HCEC 1CT (cell line): ENCODE results near the gene PKIG.

Source experiments
- DNase-seq: peaks from one replicate; pipeline ENCODE4 v3.0.0-alpha.2; 2017

PKIG gene

DNA sequence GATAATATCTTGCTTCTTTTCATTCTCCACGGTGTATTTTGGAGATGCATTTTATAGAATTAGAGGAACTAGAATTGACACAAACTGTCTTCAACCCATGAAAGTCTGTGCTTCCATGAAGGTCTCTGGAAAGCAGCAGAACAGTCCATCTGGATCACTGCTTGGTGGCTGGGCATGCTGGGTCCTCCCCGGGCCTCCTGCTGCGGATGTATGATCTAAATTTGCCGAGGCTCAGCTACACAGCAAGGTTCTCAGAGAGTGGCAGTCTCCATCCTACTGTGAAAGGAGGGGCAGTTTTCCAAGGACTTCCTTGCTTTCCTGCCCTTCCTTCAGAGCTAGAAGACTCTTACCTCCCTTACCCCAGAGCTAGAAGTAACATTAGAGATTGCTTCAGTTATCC lies 15.1 kb downstream of the PKIG start:
- no peak for DNase-seq

- DNase-seq = no peak
These were observed 15.6 kb downstream of the PKIG start for GRCh38 chr20:44597930-44598329.

DNA sequence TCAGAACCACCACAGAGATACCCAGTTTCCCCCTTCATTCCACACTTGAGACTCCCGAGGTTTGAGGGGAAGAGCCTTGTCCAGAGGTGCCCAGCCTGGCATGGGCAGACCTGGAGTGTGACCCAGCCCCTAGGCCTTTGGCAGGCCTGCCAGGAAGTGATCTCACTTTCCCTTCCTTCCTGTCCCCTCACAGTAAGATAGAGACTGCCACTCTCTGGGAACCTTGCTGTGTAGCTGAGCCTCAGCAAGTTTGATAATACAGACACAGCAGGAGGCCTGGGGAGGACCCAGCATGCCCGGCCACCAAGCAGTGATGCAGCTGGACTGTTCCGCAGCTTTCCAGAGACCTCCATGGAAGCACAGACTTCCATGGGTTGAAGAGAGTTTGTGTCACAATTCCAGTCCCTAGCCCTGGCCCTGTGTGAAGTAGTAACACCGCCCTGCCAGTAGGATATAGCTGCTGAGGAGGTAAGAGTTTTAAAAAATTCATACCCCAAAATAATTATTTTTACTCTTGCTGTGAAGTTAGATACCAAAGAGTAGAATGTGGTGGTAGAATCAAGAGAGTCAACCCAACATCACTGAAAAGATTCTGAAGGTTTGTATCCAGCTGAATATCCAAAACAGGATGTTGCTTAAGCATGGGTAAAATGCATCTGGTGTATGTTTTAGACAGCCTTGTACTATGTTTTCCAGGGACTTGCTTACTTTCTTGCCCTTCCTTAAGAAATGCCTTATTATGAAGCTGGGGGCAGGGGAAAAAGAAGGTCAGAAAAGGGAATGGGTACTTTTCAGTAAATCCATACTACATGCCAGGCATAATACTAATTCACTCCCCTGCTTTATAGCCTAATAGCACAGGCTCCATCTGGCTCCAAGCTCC lies 16.3 kb downstream of the PKIG start:
- no peak for DNase-seq

GRCh38 chr20:44599715-44600114 lies 17.3 kb downstream of the PKIG start:
- DNase-seq = no peak

GRCh38 chr20:44600301-44600700 lies 17.9 kb downstream of the PKIG start:
- DNase-seq = no peak

DNA sequence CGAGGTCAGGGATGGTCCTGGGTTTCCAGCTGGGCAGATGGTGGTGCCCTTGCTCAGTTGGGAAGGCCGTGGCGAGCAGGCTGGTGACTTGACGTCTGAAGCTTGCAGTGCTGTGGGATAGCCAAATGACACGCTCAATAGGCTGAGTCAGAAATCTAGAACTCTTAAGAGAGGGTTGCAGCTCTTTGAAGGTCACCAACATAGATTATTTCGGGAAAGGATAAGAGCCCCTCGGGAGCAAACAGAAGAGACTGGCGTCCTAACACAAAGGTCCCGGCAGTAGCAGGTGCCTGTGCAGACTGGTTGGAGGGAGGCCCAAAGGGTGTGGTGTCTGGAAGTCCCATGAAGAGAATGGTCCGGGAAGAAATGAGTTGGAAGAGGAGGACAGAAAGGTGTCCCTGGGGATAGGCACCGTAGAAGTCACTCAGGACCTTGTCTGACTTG lies 18.4 kb downstream of the PKIG start:
- no peak for DNase-seq

DNA sequence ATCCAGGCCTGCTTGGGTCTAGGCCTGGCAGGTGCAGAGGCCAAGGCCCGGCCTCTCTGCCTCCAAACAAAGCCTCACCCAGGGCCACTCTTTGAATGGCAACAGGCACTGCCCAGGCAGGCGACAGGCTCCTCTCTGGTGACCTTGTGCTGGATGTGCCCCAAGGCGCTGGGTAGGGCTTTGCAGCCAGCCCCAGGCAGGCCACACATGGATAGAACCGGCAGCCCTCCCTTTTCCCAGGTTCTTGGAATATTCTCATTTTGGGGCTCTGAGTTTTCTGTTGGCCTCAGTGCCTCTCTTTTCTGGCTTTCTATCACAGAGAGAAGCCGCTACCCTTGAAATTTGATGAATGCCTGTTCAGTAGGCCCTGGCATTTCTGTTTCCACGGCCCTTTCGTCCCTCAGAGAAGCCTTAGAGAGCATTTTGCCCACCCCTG lies 18.9 kb downstream of the PKIG start:
- DNase-seq = no peak

- DNase-seq = peak; percentile 41
These were observed 19.4 kb downstream of the PKIG start for GRCh38 chr20:44601801-44602204.

DNA sequence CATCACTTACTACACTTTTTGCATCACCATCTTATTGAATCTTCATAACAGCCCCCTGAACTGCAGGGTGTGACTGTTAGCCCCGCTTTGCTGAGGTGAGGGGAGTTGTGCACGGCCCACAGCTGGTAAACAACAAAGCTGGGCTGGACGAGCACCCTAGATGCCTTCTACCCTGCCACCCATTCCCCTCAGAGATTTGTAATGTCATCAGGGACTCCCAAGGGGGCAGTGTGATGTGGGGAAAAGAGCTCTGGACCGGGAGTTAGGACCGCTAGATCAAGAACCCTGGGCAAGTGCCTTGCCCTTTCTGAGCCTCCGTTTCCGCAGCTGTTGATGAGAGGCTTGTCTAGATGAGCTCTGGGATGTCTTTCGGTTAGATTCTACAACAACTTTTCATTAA lies 20.9 kb downstream of the PKIG start:
- no peak for DNase-seq

- DNase-seq = no peak
These were observed 24.5 kb downstream of the PKIG start for GRCh38 chr20:44606725-44607441.

DNA sequence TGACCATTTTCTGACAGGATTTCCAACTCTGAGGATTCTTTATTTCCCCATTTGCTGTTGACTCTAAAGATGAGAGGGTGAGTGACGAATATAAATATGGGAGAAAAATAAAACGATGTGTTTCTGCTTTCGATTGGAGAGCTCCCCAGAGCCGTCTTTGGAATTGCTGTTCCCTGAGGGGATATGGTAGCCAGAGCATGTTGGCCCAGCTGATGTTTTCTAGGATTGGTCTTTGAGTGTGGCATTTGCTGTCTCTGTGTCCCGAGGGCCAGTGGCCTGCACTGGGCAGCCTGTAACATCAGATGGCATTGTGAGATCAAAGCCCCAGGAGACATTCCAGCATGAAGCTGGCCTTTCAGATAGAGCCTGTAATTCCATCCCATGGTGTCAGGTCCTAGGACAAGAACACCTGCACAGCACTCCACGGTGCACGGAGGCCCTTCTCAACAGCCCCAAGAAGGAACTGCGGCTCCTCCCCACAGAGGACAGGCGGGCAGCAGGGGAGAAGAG lies 26.7 kb downstream of the PKIG start:
- no peak for DNase-seq

DNA sequence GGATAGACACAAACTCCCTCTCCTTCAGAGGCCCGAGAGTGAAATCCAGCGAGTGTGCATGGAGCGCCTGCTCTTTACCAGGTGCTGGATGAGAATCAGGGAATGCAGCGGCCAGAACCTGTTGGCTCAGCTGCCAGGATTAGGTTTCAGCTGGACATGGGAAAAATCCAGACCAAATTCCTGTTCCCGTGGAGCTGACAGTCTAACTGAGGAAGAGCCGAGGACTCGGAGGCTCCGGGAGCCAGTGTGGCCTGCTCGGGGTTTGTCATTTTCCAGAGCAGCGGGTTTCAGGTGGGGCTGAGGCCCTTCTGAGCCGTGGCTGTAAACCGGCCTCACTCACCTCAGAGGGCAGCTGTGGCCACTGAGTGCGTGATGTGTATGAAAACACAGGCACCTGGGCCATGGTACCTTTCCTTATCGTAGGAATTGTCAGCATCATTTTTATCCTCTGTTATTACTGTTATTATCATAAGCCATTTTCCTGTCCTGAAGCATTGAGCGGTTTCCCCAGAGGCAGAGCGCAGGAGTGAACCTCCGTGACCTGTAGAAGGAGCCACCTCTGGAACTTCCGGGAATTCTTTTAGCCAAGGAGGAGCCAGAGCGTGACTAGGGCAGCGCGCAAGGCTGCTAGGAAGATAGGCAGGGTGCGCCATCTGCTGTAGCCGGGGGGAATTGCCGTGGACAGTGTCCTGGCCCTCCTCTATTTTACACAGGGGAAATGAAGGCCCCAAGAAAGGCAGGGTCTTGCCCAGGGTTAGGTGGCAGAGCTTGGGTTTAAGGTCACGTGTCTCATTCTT lies 27.3 kb downstream of the PKIG start:
- DNase-seq = peak; percentile 88

DNA sequence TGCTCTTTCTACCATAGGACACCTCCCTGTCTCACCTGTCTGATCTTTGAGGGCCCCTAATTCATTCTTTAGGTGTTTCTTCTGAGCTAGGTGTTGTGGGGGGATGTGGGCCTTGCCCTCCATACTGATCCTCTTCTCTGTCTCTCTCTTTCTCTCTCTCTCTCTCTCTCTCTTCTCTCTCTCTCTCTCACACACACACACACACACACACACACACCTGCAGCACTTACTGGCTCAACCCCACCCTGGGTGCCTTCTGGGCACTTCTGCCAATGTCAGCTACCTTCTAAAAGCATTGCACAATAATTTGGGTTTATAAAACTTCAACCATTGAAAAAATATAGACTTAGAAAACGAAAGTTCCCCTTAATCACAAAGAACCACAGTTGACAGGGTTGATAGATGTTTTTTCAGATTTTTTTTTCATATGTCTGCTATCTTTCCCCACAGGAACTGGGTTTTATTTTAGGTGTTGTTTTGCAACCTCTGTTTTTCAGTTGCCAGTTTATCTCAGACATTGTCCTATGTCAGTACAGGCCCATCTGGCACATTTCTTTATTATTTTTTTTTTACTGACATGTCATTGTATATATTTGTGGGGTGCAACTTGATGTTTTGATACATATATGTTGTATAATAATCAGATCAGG lies 28.1 kb downstream of the PKIG start:
- DNase-seq = no peak

DNA sequence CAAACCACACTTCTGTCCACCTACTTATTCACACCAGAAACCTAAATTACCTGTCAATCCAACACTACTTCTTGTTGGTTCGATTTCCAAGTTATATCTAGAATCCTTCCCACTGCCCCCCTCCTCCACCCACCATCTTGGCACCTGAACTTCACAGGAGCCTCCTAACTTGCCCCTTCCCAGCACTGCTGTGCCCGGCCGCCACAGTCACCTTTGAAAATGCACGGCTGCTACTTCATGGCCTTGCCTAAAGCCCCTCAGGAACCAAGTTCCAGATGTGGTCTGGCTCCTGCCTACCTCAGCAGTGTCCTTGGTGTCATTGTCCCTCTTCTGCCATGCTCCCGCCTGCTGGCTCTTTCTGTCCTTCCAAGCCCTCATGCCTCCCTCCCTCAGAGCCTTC lies 31.2 kb downstream of the PKIG start:
- DNase-seq = no peak

GRCh38 chr20:44614525-44614924 lies 32.1 kb downstream of the PKIG start:
- DNase-seq = no peak

- DNase-seq = no peak
These were observed 32.9 kb downstream of the PKIG start for GRCh38 chr20:44615169-44615791.

DNA sequence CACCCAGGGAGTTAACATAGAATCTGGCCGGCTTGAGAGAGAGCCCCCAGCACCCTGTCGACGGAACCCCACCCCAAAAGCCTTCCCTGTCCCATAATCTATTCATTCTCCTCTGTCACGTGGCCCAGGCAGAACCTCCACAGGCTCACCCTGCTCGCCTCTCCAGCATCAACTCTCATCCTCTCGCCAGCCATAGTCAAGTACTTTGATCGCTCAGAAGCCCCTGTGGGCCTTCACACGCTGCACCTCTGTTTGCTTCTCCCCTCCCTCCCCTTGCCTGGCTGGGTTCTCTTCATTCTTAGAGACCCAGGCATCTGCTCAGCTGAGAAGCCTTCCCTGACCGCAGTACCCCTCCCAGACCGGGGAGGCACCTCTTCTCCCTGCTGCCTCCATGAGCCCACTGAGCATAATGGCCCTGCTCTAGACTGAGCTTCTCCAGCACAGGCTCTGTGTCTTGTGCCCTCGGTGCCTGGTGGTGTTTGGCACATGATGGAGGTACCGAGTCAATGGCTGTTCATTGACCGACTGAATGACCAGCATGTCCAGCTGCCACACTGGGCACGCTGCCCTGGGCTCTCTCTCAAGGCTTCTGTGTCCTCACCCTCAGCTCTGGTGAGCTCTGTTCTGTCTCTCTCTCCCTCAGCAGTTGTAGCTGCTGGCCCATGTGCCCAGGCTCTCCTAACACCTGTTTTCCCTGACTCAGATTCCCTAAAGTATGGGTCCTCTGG lies 33.7 kb downstream of the PKIG start:
- DNase-seq = no peak

DNA sequence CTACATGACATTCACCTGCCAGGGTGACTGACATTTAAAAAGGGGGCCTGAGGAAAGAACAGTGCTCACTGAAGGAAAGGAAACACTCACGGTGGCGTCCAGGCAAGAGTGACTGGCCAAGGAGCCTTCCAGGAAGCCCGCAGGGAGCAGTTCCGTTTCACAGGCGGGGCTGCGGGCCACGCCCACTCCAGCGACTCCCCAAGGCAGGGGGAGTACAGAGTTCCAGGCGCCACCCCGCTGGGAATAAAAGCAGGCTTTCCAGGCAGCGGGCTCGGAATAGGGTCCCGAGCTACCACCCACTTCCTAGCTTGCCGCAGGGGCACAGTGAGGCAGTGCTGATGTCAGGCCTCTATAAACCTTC lies 34.2 kb downstream of the PKIG start:
- DNase-seq = no peak

DNA sequence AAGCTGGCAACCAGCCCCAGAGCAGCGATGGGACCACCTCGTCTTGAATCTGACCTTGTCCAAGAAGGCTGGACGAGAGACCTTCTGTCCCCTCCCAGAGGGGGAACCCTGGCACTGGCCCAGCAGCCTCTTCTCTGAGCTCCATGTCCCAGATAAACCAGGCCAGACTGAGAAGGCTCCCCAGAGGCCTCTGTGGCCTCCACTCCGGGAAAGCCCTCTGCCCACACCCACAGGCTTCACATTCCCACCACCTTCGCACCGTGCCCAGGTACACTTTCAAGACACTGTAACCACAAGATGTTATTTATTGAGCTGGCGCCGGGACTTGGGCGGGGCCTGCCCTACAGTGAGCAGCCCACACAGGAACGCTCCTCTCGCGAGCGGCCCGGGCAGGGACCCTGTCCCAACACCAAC lies 35.9 kb downstream of the PKIG start:
- no peak for DNase-seq

DNA sequence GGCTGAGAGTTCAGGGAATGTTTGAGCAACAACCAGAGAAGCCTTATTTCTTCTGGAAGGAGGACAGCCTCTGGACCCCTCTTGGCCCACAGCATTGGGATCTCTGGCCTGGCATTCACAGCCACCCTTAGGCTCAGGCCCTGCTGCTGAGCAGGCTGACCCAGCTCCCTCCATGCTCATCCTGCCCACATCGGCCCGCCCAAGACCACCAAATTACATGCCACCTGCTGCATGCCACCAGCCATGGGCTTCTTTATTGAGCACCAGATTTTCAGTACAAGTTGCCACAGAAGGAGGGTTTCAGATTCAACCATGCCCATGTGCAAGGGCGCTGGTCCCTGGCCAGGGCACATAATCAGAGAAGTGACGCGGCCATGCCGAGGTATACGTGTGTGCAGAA lies 36.9 kb downstream of the PKIG start:
- no peak for DNase-seq

- DNase-seq = no peak
These were observed 37.7 kb downstream of the PKIG start for GRCh38 chr20:44620030-44620429.

DNA sequence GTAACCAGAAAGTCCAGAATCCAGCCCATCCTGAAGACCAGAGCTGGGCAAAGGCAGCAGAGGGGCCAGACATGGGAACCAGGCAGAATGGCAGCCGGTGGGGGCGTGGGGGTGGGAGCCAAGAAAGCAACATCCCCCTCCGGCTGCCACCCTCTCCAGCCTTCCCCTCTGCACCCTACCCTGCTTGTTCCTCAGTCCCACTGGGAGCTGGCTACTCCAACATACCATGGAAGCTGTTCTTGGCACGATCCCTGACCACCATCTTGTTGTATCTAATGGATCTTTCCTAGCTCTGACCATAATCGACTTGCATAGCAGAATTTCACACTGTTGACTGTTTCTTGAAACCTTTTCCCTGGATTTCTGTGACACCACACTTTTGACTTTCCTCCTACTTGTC lies 38.9 kb downstream of the PKIG start:
- no peak for DNase-seq
